ENCODE results near the gene PTPN5.

PTPN5 gene

GRCh38 chr11:18736590-18737148, 54.9 kb downstream of the PTPN5 start:
- no peak for DNase-seq

- DNase-seq = no peak
Measured at GRCh38 chr11:18733202-18733601, 58.4 kb downstream of the PTPN5 start.

DNA sequence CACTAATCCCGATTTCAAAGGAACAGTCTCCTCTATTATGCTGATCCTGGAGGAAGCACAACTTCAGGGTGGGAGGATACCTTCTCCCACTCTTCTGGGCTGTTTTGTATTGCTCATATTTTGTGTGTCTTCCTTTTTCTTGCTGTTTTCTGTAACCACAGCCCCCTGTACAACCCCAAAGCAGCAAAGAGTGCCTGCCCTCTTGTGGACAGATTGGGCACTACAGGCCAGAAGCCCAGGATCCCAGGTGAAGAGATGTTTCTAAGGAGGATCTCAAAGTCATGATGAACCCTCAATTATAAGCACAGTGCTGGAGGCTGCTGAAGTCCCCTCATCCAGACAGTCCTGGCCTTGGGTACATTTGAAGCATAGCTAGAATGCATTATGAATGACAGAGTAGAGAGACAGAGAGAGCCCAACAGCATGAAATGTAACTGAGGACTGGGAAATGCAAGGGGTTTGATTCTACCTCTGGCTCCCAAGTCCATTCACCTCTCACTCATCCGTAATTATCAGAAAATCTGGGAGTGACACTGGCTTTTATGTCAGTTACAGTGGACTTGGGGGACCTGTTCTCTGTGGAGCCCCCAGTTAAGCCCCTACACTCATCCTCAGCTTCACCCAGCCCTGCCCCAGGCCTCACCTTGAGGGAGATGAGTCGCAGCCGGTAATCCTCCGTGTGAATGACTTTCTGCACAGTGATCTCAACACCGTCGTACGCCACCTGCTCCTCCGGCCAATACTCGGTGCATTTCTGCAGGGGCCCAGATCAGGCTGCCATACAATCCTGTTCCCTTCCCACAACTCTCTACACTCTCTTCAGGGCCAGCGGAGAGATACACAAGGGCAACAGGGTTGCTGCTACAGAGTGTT, 59.4 kb downstream of the PTPN5 start:
- DNase-seq = peak; percentile 73

DNA sequence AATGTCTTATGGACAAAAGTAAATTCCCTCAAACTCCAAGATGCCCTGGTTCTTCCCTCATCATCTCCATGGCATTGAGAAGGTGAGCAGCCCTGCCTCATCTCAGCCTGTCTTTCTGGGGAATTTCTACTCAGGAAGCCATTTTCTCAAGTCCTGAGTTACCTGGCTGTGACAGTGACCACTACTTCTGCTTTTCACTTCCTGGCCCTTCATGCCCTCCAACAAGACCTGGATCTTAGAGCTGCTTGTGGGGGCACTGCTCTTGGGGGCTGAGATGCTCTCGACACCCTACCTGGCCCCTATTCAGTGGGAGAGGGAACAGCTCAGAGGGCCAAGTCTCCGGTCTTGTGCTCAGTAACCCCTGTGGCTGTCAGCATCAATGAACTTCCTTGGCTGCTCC, 60.2 kb downstream of the PTPN5 start:
- no peak for DNase-seq

- no peak for DNase-seq
Measured at GRCh38 chr11:18730020-18730419, 61.6 kb downstream of the PTPN5 start.

GRCh38 chr11:18729426-18729825, 62.2 kb downstream of the PTPN5 start:
- DNase-seq = no peak

GRCh38 chr11:18728658-18729057, 62.9 kb downstream of the PTPN5 start:
- DNase-seq = no peak

DNA sequence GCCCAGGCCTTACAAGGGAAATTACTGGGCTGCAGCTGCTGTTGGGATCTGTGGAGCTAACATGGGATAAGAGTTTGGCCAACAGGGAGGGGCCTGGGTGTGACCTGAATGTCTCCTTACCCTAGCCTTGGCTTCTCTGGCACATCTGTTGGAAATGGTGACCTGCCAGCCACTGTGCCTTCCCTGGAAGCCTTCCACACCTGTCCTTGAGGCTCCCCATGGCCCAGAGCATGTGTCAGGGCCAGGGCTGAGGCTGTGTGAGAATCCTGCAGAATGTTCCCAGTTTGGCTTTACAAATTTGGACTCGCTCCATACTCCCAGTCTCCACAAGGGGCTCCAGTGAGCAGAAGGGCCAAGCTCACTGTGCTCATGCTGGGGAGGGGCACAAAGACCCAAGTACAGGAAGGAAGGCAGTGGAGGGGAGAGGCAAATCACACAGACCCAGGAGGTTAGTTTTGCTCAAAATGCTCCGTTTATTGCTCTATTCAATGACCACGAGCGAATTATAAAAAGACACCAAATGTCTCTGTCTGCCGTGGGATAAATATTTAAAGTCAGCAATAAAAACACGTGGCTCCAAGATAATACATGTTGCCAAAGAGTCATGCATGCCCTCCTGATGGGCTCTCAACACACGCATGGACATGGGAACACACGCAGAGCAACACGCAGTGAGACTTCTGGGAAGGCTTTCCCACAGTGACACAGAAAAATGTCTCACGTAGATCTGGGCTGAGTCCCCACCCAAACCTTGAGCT, 63.9 kb downstream of the PTPN5 start:
- peak; percentile 58 for DNase-seq

GRCh38 chr11:18726040-18726439, 65.6 kb downstream of the PTPN5 start, which contains the start of gene IGSF22:
TSS of gene IGSF22 (minus strand) at chr11:18726188. CDS start at chr11:18724236, 1,952 bp downstream.
- no peak for DNase-seq

DNA sequence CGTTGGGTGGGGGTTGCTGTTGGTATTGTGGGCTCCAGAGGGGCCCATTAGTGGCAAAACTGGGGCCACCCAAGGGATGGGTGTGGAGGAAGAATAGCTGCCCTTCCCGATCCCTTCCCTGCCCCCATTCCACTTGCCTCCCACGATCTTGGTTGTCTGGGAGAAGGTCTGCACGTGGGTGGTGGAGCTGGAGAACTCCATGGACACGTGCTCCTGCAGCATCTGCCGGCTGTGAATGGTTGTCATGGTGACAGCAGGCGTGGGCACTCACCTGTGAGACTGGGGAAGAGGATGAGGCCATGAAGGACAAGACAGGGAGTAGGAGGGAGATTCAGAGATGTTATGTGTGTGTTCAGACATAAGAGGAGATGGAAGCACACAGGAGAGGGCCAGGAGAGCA, 67.6 kb downstream of the PTPN5 start:
- DNase-seq = no peak

- no peak for DNase-seq
Measured at GRCh38 chr11:18722293-18722637, 69.3 kb downstream of the PTPN5 start.

DNA sequence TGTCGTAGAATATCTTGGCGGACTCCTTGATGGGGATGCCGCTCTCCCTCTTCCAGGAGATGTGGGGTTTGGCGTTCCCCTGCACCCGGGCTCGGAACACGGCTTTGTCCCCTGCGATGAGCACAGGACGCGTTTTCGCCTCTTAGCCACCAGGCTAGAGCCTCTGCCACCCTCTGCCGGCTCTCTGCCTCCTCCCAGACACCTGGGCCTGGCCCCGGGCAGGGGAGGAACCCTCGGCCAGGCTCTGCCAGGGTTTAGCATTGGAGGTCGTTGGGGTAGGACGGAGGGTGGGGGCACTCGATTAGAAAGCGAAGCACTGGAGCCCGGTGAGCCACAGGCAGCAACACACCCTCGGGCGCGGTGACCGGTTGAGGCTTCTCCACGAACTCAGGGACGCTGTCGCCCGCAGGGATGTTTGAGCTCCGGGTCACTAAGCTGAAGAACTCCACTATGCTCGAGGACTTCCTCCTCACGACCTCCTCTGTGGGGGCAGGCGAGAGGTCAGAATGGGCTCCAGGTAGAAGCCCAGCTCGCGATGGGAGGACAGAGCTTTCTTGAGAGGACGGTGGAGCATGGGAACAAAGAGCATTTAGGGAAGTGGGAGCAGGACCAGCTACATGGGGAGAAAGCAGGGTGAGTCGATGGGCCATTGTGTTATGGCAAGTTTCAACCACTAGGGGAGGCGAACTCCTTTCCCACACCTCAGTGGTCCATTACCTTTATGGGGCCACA, 69.9 kb downstream of the PTPN5 start:
- peak; percentile 64 for DNase-seq

DNA sequence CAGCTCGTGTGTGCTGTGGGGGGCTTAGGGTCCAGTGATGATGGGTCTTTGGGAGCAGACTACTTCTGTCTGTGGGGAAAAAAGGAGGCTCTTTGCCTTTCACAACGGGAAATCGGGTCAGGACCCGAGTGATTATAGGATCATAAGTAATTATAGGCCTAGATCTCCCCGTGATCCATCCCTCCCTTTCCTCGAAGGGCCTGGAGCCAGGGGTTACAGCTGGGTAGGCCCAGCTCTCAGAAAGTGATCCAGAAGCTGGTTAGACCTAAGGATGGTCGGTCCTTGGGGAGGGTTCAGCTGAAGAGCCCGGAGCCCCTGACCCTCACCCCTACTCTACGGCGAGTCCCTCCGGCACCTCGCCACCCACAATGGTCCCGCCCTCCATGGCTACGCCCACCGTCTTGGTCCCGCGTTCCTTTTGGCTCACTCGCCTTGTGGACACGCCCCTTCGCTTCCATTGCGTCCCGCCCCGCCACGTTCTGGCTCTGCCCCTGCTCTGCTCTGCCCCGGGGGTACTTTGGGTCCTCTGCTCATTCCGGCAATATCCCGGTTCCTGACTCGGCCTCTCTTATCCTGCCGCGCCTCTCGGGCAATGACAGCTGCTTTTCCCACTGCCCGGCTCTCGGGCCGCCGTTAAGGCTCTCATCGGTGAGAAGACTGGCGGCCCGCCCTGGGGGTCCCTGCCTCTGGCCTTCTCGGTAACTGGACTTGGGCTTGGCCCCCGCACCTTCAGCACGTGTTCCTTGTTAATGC, 70.6 kb downstream of the PTPN5 start:
- DNase-seq = peak; percentile 71

DNA sequence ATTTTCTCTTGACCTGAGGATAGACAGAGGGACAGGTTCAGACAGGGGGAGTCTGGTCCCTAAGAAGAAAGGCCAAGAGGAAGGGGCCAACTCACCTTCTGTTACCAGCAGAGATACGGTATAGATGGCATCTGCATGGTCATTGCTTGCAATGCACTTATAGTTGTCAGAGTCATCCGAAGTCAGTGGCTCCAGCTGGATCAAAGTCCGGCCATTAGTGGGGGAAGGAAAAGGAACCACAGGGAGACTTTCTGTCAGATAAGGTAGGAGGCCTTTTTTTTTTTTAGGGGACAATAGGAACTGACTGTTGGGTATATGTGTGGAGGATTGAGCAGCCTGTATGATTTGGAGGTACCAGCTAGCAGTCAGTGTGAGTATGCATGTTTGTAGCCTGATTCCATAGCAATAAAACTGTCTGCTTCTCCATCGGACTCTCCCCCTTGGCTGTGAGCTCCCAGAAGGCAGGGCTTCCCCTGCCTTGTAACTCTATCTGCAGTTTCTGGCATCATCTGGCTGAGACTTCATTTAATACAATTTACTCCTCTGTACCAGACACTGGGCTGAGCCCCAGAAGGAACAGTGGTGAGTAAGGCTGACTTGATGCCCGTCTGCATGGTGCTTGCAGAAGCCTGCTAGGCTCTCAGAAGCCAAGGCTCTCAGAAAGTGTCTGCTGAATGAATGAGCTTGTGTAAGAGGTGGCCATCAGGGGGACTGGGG, 71.3 kb downstream of the PTPN5 start:
- DNase-seq = no peak

GRCh38 chr11:18715476-18715875, 76.1 kb downstream of the PTPN5 start:
- no peak for DNase-seq

- DNase-seq = no peak
Measured at GRCh38 chr11:18714443-18714780, 77.2 kb downstream of the PTPN5 start.

DNA sequence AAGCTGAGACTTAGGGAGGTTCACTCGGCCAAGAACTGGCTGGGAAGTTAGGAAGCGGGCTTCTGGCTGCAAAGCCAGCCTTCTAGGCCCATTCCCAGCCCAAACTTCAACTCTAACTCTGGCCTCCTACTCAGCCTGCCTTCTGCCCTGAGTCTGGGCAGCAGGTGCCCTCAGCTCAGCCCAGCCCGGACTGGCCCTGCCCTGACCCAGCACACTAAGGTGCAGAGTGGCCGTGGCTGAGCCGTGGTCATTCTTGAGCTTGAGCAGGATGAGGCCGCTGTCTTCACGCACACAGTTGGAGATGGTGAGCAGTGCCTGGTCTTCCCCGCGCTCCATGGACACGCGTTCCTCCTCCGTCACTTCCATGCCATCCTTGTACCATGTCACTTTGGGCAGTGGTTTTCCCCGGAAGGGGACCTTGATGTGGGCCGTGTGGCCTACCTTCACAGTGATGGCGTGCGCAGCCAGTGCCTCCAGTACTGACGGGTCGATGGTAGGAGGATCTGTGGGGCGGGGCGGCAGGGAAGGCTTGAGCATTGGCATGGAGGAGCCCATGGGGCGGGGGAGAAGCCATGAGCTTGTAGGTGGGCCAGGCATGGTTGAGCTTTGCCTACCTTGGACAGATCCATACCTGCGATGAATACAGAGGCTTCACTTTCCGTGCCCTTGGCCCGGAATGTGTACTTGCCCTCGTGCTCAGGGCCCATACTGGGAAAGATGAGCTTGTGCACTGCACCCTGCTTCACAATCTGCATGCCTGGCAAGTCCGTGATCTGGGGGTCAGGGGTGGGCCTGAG, 77.8 kb downstream of the PTPN5 start:
- no peak for DNase-seq

GRCh38 chr11:18710545-18710944, 81.1 kb downstream of the PTPN5 start:
- no peak for DNase-seq

DNA sequence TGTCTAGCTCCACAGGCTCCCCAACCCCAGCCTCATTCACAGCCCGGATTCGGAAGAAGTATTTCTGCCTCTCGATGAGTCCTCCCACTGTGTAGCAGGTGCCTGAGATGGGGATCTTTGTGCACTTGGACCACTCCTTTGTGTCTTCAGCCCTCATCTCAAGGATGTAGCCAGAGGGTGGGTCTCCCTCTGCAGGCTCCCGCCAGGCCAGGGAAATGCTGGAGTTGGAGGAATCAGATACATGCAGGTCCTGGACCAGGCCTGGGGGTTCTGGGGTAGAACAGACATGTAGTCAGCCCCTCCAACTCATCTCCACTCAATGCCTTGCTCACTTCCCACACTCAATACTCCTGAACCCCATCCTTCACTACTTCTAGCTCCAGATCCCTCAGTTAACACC, 82.2 kb downstream of the PTPN5 start:
- no peak for DNase-seq

DNA sequence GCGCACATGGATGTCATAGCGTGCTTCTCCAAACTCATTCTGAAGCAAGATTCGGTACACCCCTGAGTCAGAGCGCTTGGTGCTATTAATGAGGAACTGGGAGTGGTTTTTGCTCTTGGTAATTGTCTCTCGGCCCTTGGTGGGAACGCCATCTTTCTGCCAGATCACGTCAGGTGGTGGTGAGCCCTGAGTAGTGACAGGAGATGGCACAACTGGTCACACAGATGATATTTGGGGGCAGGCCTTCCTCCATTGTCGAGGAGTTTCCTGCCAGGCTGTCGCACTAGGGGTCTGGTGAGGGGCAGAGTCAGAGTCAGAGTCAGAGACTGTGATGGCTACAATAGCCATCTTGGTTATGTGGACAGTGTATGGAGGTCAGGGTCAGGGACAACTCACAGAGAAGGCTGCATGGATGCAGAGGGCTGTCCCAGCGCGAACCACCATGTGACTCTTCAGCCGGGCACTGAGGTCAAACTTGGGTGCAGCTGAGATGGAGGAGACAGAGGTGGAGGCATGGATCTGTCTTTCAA, 83.7 kb downstream of the PTPN5 start:
- DNase-seq = no peak
